Smooth muscle cell (in vitro differentiated cells): Measurements from ENCODE around the gene PFN1. TPM values are rescaled to one million over a fixed set of nuclear protein-coding genes. Genes with fewer than 3 reads are reported as not detected.

Source experiments
- DNase-seq: peaks from one replicate; lab custom pipeline; 2025; ENCODE audit not compliant: unreplicated experiment; lab: John Stamatoyannopoulos, UW
- H2AFZ ChIP-seq: fragments of 200-600 bp; sonication (generic); 2 replicates; pipeline ENCODE4 v1.6.0; 2016; ENCODE audit warnings: antibody characterized with exemption, low read depth, mild to moderate bottlenecking
- H3F3A ChIP-seq: fragments of 200-600 bp; sonication (generic); 2 replicates; pipeline ENCODE4 v1.6.0; 2017; ENCODE audit warnings: antibody characterized with exemption, low read depth
- H3K27ac ChIP-seq: fragments of 200-600 bp; sonication (generic); 2 replicates; pipeline ENCODE4 v1.5.1; 2016; ENCODE audit warnings: low read depth, mild to moderate bottlenecking
- H3K27me3 ChIP-seq: fragments of 200-600 bp; sonication (generic); 2 replicates; pipeline ENCODE4 v1.6.1; 2016; ENCODE audit warnings: low read depth, mild to moderate bottlenecking
- H3K36me3 ChIP-seq: fragments of 200-600 bp; sonication (generic); 2 replicates; pipeline ENCODE4 v1.5.1; 2016; ENCODE audit warnings: low read depth
- H3K4me1 ChIP-seq: fragments of 200-600 bp; sonication (generic); 2 replicates; pipeline ENCODE4 v1.5.1; 2016; ENCODE audit warnings: low read depth
- H3K4me2 ChIP-seq: fragments of 200-600 bp; sonication (generic); 2 replicates; pipeline ENCODE4 v1.6.0; 2016; ENCODE audit warnings: mild to moderate bottlenecking
- H3K4me3 ChIP-seq: fragments of 200-600 bp; sonication (generic); 2 replicates; pipeline ENCODE4 v1.5.1; 2016; ENCODE audit warnings: mild to moderate bottlenecking
- H3K79me2 ChIP-seq: fragments of 200-600 bp; sonication (generic); 2 replicates; pipeline ENCODE4 v1.6.0; 2016; ENCODE audit warnings: low read depth, mild to moderate bottlenecking
- H3K9ac ChIP-seq: fragments of 200-600 bp; sonication (generic); 2 replicates; pipeline ENCODE4 v1.6.0; 2016; ENCODE audit warnings: low read depth
- H3K9me3 ChIP-seq: fragments of 200-600 bp; sonication (generic); replicated peaks from 2 replicates; pipeline ENCODE4 v1.5.1; 2016; ENCODE audit warnings: low read depth
- H4K20me1 ChIP-seq: fragments of 200-600 bp; sonication (generic); 2 replicates; pipeline ENCODE4 v1.6.0; 2016; ENCODE audit warnings: low read depth
- WGBS: methylation state at CpG from one replicate; pipeline ENCODE4 v1.1.7; 2016; ENCODE audit warnings: low lambda C conversion rate; 5-methylcytosine and 5-hydroxymethylcytosine counted together
- polyA plus RNA-seq: library from polyadenylated mRNA; unstranded; fragments of >200 nt; fragmentation: Nextera tagmentation; extraction: Ambion mirVana; gene quantifications from 2 replicates; pipeline ENCODE4 v1.2.1, GENCODE V29; 2016
- total RNA-seq: library from RNA; depleted of rRNA; stranded (reverse); fragments of >200 nt; gene quantifications from 2 replicates; pipeline ENCODE4 v1.2.3, GENCODE V29; 2014
- TF ChIP-seq, protein P1 (sequence below): fragments of 200-600 bp; sonication (generic); IDR thresholded peaks from 2 replicates; pipeline ENCODE4 v1.5.1; 2017; ENCODE audit warnings: borderline replicate concordance, mild to moderate bottlenecking, antibody characterized with exemption; ENCODE audit not compliant: insufficient read depth, poor library complexity, severe bottlenecking

Gene PFN1
- total and polyA plus RNA-seq, 2 experiments from 2014 or later: 838 to 1,485 TPM

DNA sequence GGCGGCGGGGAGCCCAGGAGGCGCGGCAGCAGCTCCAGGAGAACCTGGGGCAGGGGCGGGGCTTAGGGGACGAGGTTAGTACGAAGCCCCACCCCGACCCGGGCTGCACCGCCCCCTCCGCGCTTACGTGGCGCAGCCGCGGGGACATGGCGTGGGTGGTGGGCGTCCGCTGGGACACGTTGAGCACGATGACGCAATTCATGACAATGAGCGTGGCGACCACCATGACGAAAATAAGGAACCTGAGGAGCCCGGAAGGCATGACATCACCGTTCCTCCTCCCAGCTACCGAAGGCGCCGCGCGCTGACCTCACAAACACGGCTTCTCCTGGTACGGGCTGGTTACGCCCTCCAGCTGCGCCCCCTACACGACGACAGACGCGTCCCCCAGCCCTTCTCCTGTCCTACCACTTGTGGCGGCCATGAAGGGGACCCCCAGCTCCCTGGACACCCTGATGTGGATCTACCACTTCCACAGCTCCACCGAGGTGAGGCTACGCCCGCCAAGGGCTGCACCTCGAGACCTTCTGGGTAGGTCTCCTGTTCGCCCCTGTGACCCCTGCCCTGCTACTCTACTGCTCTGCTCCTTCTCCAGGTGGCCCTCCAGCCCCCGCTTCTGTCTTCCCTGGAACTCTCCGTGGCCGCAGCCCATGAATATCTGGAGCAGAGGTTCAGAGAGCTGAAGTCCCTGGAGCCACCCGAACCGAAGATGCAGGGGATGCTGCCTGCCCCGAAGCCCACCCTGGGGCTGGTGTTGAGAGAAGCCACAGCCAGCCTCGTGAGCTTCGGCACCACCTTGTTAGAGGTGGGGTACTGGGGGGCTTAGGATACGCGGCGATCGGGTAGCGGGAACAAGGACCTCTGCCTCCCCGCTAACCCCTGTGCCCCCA is 48.7 kb downstream of the PFN1 start, which contains the start of gene C17orf107:
Gene C17orf107, plus strand, starts transcription at position 196 of the 890 bp plus-strand sequence. Its CDS starts 227 bp downstream, at position 423.
- H3K27ac ChIP-seq: peak within 1 kb of the TSS; percentile 75
- peaks cover 8% of the 10 kb centered on the region for H3F3A ChIP-seq
- no peaks in the 10 kb centered on the region for H3K27me3 ChIP-seq
- no peaks in the 10 kb centered on the region for H3K4me1 ChIP-seq
- H3K9ac ChIP-seq: peak within 1 kb of the TSS; percentile 88
- peak within 1 kb of the TSS; percentile 82 for H3K4me2 ChIP-seq
- no peaks in the 10 kb centered on the region for H3K79me2 ChIP-seq
- peak within 1 kb of the TSS; percentile 65 for H3K4me3 ChIP-seq
- no peaks in the 10 kb centered on the region for H3K36me3 ChIP-seq
- peak; percentile 43 for DNase-seq
- H4K20me1 ChIP-seq: no peaks in the 10 kb centered on the region
- 28% methylated on average over 40 of the region's 60 CpGs for WGBS
- no peak within 1 kb of the TSS for H2AFZ ChIP-seq
- H3K9me3 ChIP-seq: no peaks in the 10 kb centered on the region
- TF ChIP-seq, protein P1, sequence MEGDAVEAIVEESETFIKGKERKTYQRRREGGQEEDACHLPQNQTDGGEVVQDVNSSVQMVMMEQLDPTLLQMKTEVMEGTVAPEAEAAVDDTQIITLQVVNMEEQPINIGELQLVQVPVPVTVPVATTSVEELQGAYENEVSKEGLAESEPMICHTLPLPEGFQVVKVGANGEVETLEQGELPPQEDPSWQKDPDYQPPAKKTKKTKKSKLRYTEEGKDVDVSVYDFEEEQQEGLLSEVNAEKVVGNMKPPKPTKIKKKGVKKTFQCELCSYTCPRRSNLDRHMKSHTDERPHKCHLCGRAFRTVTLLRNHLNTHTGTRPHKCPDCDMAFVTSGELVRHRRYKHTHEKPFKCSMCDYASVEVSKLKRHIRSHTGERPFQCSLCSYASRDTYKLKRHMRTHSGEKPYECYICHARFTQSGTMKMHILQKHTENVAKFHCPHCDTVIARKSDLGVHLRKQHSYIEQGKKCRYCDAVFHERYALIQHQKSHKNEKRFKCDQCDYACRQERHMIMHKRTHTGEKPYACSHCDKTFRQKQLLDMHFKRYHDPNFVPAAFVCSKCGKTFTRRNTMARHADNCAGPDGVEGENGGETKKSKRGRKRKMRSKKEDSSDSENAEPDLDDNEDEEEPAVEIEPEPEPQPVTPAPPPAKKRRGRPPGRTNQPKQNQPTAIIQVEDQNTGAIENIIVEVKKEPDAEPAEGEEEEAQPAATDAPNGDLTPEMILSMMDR: no peak

DNA sequence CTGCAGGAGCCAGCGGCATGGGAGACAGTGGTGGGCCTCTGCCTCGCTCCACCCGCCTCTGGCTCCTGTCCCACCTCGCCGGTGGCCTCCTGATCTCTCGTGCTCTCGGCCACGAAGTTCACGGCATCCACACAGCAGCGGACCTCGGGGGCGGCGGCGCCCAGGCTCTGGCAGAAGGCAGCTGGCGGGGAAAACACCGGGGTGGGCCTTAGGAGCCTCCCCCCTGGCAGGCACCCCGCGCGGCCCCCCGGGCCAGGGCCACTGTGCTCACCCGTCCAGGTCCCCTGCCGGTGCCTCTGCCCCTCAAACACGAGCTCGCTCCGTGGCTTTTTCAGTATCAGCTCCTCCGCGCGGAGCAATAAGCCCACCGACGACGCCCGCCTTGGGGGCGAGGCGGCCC is 49.4 kb downstream of the PFN1 start:
- Histone ChIP-seq H3F3A (peaks cover 8% of the 10 kb centered on the region), H3K9ac (peak overlapping the region; percentile 88), H3K4me3 (peak overlapping the region; percentile 65), H4K20me1 (no peaks in the 10 kb centered on the region), H3K36me3 (no peaks in the 10 kb centered on the region), H3K9me3 (no peaks in the 10 kb centered on the region), H3K27ac (peak overlapping the region; percentile 75), H3K4me2 (peak overlapping the region; percentile 82), H2AFZ (no peak overlapping the region), H3K4me1 (no peaks in the 10 kb centered on the region), H3K27me3 (no peaks in the 10 kb centered on the region), H3K79me2 (no peaks in the 10 kb centered on the region)
- TF ChIP-seq, protein P1: no peak
- WGBS: 49% methylated on average over 15 of the region's 34 CpGs
- no peak for DNase-seq

DNA sequence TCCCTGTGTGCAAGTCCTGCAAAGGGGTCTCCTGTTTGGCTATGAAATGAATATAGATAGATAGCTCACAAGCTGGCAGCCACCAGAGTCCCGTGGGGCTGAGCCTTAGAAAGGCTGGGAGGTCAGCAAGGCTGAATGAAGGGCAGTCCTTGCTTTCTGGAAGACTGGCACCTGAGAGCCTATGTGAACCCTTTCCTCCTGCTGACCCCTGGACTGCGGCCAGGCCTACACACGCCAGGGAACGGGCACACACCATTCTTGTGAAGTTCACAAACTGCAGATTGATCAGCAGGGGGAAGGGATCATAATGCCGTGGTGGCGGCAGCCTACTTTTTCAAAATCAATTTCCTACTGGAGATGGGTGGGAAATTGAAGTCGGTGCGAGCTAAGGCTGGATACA is 50.0 kb downstream of the PFN1 start:
- peak overlapping the region; percentile 82 for H3K4me2 ChIP-seq
- TF ChIP-seq, protein P1: no peak
- H3K9ac ChIP-seq: peak overlapping the region; percentile 88
- no peak for DNase-seq
- no peaks in the 10 kb centered on the region for H4K20me1 ChIP-seq
- no peak overlapping the region for H2AFZ ChIP-seq
- WGBS: 95% methylated on average over 8 of the region's 8 CpGs
- H3K4me3 ChIP-seq: peak overlapping the region; percentile 65
- peaks cover 8% of the 10 kb centered on the region for H3F3A ChIP-seq
- H3K27ac ChIP-seq: peak overlapping the region; percentile 75
- H3K36me3 ChIP-seq: no peaks in the 10 kb centered on the region
- H3K79me2 ChIP-seq: no peaks in the 10 kb centered on the region
- H3K9me3 ChIP-seq: no peaks in the 10 kb centered on the region
- no peaks in the 10 kb centered on the region for H3K27me3 ChIP-seq
- no peaks in the 10 kb centered on the region for H3K4me1 ChIP-seq

DNA sequence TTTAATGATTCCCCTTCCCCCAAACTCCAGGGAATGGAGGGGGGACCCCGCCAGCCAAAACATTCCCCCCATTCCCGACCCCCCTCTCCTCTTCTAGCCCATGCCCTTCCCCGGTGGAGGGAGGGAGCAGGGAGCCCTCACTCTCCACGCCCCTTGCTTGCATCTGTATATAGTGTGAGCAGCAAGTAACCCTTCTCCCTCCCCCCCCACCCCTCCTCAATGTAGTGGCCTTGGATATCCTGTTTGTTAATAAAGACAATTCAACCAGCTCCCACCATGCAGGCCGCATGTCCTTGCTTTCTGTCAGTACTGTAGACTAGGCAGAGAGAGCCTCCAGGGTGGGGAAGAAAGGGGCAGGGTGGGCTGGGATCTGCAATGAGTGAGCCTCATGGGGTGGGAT is 50.5 kb downstream of the PFN1 start:
- H3K27me3 ChIP-seq: no peaks in the 10 kb centered on the region
- TF ChIP-seq, protein P1: no peak
- 91% methylated on average over 4 of the region's 5 CpGs for WGBS

More for the DNA sequence above, 50.5 kb downstream of the PFN1 start:
- no peak for DNase-seq
- Histone ChIP-seq H3K4me3 (no peak overlapping the region), H4K20me1 (no peaks in the 10 kb centered on the region), H3K4me1 (no peaks in the 10 kb centered on the region), H3F3A (peaks cover 8% of the 10 kb centered on the region), H2AFZ (no peak overlapping the region), H3K9ac (no peak overlapping the region), H3K79me2 (no peaks in the 10 kb centered on the region), H3K27ac (no peak overlapping the region), H3K4me2 (no peak overlapping the region), H3K36me3 (no peaks in the 10 kb centered on the region), H3K9me3 (no peaks in the 10 kb centered on the region)
